Measurements from ENCODE around the gene TOLLIP. TPM values are rescaled to one million over a fixed set of nuclear protein-coding genes. Genes with fewer than 3 reads are reported as not detected.

The TOLLIP gene
- total RNA-seq, 1 experiment from 2014 or later = 32.3 TPM

- TF ChIP-seq ZSCAN18 (CRISPR knock-in tag; IDR thresholded peaks at IDR 0.05) (no peak), MAX (CRISPR knock-in tag; IDR thresholded peaks at IDR 0.05) (no peak), ZNF512 (CRISPR knock-in tag; IDR thresholded peaks at IDR 0.05; ENCODE audit: borderline replicate concordance) (no peak), SMAD3 (CRISPR knock-in tag; IDR thresholded peaks at IDR 0.05; ENCODE audit: borderline replicate concordance) (no peak), FOXJ3 (CRISPR knock-in tag; IDR thresholded peaks at IDR 0.05; ENCODE audit: borderline replicate concordance) (no peak)
These were observed 14.3 kb downstream of the TOLLIP start (continued) for GRCh38 chr11:1295086-1295485.

- ATAC-seq (peak; percentile 56), DNase-seq (ENCODE audit: low spot score) (no peak)
- TF ChIP-seq E2F1 (CRISPR knock-in tag; IDR thresholded peaks at IDR 0.05) = no peak
- no peak for TF ChIP-seq MYBL2 (CRISPR knock-in tag; IDR thresholded peaks at IDR 0.05)
- TF ChIP-seq IRF1 (CRISPR knock-in tag; IDR thresholded peaks at IDR 0.05) = no peak
- TF ChIP-seq USF1 (CRISPR knock-in tag; IDR thresholded peaks at IDR 0.05) = no peak
- TF ChIP-seq NR2C2 (CRISPR knock-in tag; IDR thresholded peaks at IDR 0.05) = no peak
- TF ChIP-seq ATF3 (CRISPR knock-in tag; conservative IDR thresholded peaks at IDR 0.05) = no peak
- TF ChIP-seq E2F4 (CRISPR knock-in tag; IDR thresholded peaks at IDR 0.05; ENCODE audit: borderline replicate concordance, low read depth) = no peak
- TF ChIP-seq TEAD1 (CRISPR knock-in tag; IDR thresholded peaks at IDR 0.05) = no peak
- TF ChIP-seq ZMAT4 (CRISPR knock-in tag; IDR thresholded peaks at IDR 0.05) = no peak
- no peak for TF ChIP-seq ZNF532 (CRISPR knock-in tag; IDR thresholded peaks at IDR 0.05; ENCODE audit: borderline replicate concordance)
- no peak overlapping the region for H3K4me3 Mint-ChIP-seq
- ChIA-PET POLR2A (no interaction called here), CTCF (interaction anchor here (0.9 to 1.4 kb wide), 5 partner anchors 8 to 221 kb away, joined by 3 to 4 read pairs (median 3); partner anchors contain the start of genes BRSK2 and TOLLIP)
- H3K27me3 Mint-ChIP-seq (ENCODE audit: low read depth) = no peaks in the 10 kb centered on the region
- no peak overlapping the region for H3K27ac Mint-ChIP-seq
- no peaks in the 10 kb centered on the region for H3K9me3 Mint-ChIP-seq
- peaks cover 2% of the 10 kb centered on the region; the same call in 1 of the 2 replicates for H3K36me3 Mint-ChIP-seq
- H3K4me1 Mint-ChIP-seq = no peaks in the 10 kb centered on the region
These were observed 15.8 kb downstream of the TOLLIP start for GRCh38 chr11:1293619-1294015.

Data from WTC11 (cell line).